T-helper 22 cell (primary cell): ENCODE results near the gene RSBN1.
"Not testable (repeated sequence)": the region's sequence is repeated elsewhere in the genome, so short reads cannot be mapped to it uniquely, and the experiment has no call there.

ENCODE experiments used
- DNase-seq: peaks from one replicate; pipeline ENCODE4 v3.0.0-alpha.2; 2020; ENCODE audit warnings: low read depth

The RSBN1 gene

DNA sequence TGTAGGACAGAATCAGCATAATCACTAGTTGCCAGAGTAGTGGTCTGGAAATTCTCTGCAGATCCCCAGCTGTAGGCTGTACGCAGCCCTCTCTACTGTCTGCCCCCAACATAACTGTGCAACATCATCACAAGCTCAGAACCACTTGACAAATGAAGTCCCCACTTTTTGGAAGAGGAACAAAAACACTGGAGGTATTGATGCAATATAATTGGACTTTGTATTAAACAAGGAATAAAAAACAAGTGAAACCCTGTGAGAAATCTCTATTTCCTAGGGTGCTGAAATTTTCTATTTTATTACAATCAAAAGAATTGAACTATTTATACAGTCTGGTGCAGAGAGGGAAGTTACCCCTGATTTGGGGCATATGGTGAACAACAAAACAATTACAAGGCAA lies 68.2 kb downstream of the RSBN1 start:
- no peak for DNase-seq

DNA sequence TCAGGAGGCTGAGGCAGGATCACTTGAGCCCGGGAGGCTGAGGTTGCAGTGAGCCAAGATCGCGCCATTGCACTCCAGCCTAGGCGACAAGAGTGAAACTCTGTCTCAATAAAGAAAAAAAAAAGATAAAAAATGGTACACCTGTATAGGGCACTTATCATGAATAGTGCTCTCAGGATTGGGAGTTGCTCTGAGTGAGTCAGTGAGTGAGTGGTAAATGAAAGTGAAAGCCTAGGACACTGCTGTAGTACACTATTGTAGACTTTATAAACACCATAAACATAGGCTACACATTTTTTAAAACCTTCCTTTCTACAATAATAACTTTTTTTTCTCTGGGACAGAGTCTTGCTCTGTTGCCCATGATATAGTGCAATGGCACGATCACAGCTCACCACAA lies 69.8 kb downstream of the RSBN1 start:
- DNase-seq = no peak

DNA sequence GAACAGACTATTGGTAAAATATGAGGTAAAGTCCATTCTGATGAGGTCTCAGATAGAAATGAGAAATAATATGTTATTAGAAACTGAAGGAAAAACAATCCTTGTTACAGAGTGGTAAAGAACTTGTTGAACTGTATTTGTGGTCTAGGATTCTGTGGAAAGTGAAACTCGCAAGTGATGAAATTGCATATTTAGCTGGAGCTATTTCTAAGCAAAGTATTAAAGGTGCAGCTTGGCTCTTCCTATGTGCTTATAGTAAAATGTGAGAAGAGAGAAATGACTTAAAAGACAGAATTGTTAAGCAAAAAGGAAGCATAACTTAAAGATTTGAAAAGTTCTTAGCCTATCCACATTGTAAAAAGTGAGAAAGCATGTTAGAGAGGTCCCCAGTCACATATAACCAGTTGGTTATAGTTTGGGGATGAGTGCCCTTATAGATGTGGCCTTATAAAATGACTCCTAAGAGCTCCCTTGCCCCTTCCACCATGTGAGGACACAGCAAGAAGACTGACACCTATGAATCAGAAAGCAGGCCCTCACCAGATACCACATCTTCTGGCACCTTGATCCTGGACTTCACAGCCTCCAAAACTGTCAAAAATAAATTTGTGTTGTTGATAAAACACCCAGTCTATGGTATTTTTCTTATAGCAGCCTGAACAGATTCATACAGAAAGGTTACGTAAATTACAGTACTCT lies 77.8 kb downstream of the RSBN1 start:
- no peak for DNase-seq

DNA sequence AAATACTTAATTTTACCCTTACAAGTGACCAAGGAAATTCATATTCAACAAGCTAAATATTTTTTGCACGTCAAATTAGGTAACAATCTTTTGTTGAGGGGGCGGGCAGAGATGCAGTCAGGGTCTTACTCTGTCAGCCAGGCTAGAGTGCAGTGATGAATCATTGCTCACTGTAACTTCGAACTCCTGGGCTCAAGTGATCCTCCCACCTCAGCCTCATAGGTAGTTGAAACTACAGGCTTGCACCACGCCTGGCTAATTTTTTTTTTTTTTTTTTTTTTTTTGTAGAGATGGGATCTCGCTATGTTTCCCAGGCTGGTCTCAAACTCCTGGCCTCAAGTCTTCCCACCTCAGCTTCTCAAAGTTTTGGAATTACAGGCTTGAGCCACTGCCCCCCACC lies 79.5 kb downstream of the RSBN1 start:
- no peak for DNase-seq

DNA sequence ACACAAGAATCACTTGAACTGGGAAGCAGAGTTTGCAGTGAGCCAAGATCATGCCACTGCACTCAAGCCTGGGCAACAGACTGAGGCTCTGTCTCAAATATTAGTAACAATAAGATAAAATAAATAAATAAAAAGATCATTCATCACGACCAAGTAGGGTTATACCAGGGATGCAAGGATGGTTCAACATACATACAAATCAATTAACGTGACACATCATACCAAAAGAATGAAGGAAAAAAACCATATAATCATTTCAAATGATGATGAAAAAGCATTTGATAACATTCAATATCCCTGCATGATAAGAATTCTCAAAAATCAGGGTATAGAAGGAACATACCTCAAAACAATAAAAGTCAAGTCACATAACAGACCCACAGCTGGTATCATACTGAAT lies 91.3 kb downstream of the RSBN1 start:
- no peak for DNase-seq

DNA sequence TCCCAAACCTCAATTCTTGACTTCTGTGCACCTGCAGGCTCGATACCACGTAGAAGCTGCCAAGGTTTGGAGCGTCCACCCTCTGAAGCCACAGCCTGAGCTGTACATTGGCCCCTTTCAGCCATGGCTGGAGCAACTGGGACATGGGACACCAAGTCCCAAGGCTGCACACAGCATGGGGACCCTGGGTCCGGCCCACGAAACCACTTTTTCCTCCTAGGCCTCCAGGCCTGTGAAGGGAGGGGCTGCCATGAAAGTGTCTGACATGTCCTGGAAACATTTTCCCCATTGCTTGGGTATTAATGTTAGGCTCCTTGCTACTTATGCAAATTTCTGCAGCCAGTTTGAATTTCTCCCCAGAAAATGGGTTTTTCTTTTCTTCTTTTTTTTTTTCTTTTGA lies 93.7 kb downstream of the RSBN1 start:
- not testable (repeated sequence) for DNase-seq

DNA sequence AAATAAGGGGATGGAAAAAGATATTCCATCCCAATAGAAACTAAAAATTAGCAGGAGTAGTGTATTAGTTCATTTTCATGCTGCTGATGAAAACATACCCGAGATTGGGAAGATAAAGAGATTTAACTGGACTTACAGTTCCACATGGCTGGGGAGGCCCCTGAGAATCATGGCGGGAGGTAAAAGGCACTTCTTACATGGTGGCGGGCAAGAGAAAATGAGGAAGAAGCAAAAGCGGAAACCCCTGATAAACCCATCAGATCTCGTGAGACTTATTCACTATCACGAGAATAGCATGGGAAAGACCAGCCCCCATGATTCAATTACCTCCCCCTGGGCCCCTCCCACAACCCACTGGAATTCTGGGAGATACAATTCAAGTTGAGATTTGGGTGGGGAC lies 94.8 kb downstream of the RSBN1 start:
- DNase-seq = not testable (repeated sequence)

DNA sequence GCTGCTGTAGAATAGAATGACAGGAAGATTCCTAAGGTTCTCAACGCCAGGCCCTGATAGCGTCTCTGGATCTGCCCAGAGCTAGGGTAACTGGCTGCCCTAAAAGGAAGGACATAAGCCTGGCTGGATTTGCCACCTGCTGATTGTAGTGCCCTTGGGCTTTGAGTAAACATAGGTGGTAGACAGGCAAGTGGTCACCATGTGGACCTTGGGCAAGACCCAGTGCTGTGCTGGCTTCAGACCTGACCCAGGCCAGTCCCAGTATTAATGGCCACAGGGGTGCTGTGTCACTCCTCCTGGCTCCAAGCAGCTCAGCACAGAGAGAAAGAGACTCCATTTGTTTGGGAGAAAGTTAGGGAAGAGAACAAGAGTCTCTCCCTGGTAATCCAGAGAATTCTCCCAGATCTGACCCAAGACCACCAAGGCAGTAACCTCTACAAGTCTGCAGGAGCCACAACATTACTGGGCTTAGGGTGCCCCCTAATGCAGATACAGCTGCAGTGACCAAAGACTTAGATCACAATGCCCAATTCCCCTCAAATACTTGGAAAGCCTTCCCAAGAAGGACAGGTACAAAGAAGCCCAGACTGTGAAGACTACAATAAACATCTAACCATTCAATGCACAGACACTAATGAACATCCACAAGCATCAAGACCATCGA lies 97.5 kb downstream of the RSBN1 start:
- DNase-seq = no peak
